ENCODE results near the gene SGCB. TPM values are rescaled to one million over a fixed set of nuclear protein-coding genes. Genes with fewer than 3 reads are reported as not detected.
A peak's percentile ranks its signal among the peaks of the same experiment; 100 is the strongest.

Gene SGCB
- total RNA-seq, 1 donor from 2014 or later: 94.2 TPM

- Mint-ChIP-seq H3K36me3 (ENCODE audit: low read depth) (peaks cover 38% of the 10 kb centered on the region), H3K27ac (ENCODE audit: unreplicated experiment) (no peak overlapping the region), H3K4me1 (ENCODE audit: low read depth) (peaks cover 26% of the 10 kb centered on the region), H3K27me3 (ENCODE audit: low read depth) (no peaks in the 10 kb centered on the region), H3K9me3 (ENCODE audit: low read depth) (no peaks in the 10 kb centered on the region), H3K4me3 (ENCODE audit: unreplicated experiment) (no peak overlapping the region)
- TF ChIP-seq, protein P1, sequence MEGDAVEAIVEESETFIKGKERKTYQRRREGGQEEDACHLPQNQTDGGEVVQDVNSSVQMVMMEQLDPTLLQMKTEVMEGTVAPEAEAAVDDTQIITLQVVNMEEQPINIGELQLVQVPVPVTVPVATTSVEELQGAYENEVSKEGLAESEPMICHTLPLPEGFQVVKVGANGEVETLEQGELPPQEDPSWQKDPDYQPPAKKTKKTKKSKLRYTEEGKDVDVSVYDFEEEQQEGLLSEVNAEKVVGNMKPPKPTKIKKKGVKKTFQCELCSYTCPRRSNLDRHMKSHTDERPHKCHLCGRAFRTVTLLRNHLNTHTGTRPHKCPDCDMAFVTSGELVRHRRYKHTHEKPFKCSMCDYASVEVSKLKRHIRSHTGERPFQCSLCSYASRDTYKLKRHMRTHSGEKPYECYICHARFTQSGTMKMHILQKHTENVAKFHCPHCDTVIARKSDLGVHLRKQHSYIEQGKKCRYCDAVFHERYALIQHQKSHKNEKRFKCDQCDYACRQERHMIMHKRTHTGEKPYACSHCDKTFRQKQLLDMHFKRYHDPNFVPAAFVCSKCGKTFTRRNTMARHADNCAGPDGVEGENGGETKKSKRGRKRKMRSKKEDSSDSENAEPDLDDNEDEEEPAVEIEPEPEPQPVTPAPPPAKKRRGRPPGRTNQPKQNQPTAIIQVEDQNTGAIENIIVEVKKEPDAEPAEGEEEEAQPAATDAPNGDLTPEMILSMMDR (IDR thresholded peaks at IDR 0.05): no peak
- no peak for DNase-seq (ENCODE audit: low spot score)
These were observed 9.1 kb downstream of the SGCB start for GRCh38 chr4:52028970-52029369.

GRCh38 chr4:52019936-52020657, 18.0 kb downstream of the SGCB start, which contains the start of gene LRRC66:
LRRC66 (minus strand) TSS chr4:52020363; CDS start chr4:52017613, 2,750 bp downstream.
- peaks cover 13% of the 10 kb centered on the region for H3K36me3 Mint-ChIP-seq (ENCODE audit: low read depth)
- TF ChIP-seq, protein P1 (IDR thresholded peaks at IDR 0.05): no peak
- no peaks in the 10 kb centered on the region for H3K27me3 Mint-ChIP-seq (ENCODE audit: low read depth)
- no peak for DNase-seq (ENCODE audit: low spot score)
- H3K9me3 Mint-ChIP-seq (ENCODE audit: low read depth): no peaks in the 10 kb centered on the region
- no peak within 1 kb of the TSS for H3K4me3 Mint-ChIP-seq (ENCODE audit: unreplicated experiment)
- H3K27ac Mint-ChIP-seq (ENCODE audit: unreplicated experiment): peak within 1 kb of the TSS; percentile 19
- H3K4me1 Mint-ChIP-seq (ENCODE audit: low read depth): peaks cover 7% of the 10 kb centered on the region

- Mint-ChIP-seq H3K9me3 (ENCODE audit: low read depth) (no peaks in the 10 kb centered on the region), H3K36me3 (ENCODE audit: low read depth) (peaks cover 8% of the 10 kb centered on the region), H3K4me1 (ENCODE audit: low read depth) (peaks cover 7% of the 10 kb centered on the region), H3K4me3 (ENCODE audit: unreplicated experiment) (no peak overlapping the region), H3K27me3 (ENCODE audit: low read depth) (no peaks in the 10 kb centered on the region), H3K27ac (ENCODE audit: unreplicated experiment) (no peak overlapping the region)
- TF ChIP-seq, protein P1 (IDR thresholded peaks at IDR 0.05): no peak
- DNase-seq (ENCODE audit: low spot score): no peak
These were observed 20.3 kb downstream of the SGCB start for GRCh38 chr4:52017814-52018213.

- Mint-ChIP-seq H3K27me3 (ENCODE audit: low read depth) (no peaks in the 10 kb centered on the region), H3K9me3 (ENCODE audit: low read depth) (no peaks in the 10 kb centered on the region), H3K36me3 (ENCODE audit: low read depth) (peaks cover 10% of the 10 kb centered on the region), H3K27ac (ENCODE audit: unreplicated experiment) (no peak overlapping the region), H3K4me1 (ENCODE audit: low read depth) (peaks cover 7% of the 10 kb centered on the region), H3K4me3 (ENCODE audit: unreplicated experiment) (no peak overlapping the region)
- no peak for DNase-seq (ENCODE audit: low spot score)
- TF ChIP-seq, protein P1 (IDR thresholded peaks at IDR 0.05): no peak
These were observed 21.1 kb downstream of the SGCB start for GRCh38 chr4:52016981-52017380.

- H3K9me3 Mint-ChIP-seq (ENCODE audit: low read depth): peaks cover 1% of the 10 kb centered on the region
- H3K27me3 Mint-ChIP-seq (ENCODE audit: low read depth): no peaks in the 10 kb centered on the region
- TF ChIP-seq, protein P1 (IDR thresholded peaks at IDR 0.05): peak; percentile 73
- no peak overlapping the region for H3K27ac Mint-ChIP-seq (ENCODE audit: unreplicated experiment)
- peaks cover 6% of the 10 kb centered on the region for H3K4me1 Mint-ChIP-seq (ENCODE audit: low read depth)
- DNase-seq (ENCODE audit: low spot score): no peak
- peaks cover 14% of the 10 kb centered on the region for H3K36me3 Mint-ChIP-seq (ENCODE audit: low read depth)
- no peak overlapping the region for H3K4me3 Mint-ChIP-seq (ENCODE audit: unreplicated experiment)
These were observed 22.7 kb downstream of the SGCB start for GRCh38 chr4:52015366-52015765.
